SIG-M5 treated with dmso at 0.1 percent for 504 hours (cell line): ENCODE data around the gene UBE2E3.

Source experiments
- DNase-seq: peaks from one replicate; lab custom pipeline; 2025; ENCODE audit not compliant: unreplicated experiment; lab: John Stamatoyannopoulos, UW

The UBE2E3 gene

GRCh38 chr2:180980106-180980942 lies at the start of gene UBE2E3:
TSS of gene UBE2E3 (plus strand) at chr2:180980605. CDS start at chr2:180982043, 1,438 bp downstream.
- DNase-seq = peak; percentile 71

- no peak for DNase-seq
These were observed 48.6 kb upstream of the UBE2E3 start for GRCh38 chr2:180931841-180932240.

- no peak for DNase-seq
These were observed 47.1 kb upstream of the UBE2E3 start for GRCh38 chr2:180933332-180933731.

GRCh38 chr2:180934911-180935310 lies 45.5 kb upstream of the UBE2E3 start:
- no peak for DNase-seq

GRCh38 chr2:180937480-180937879 lies 42.9 kb upstream of the UBE2E3 start:
- DNase-seq = peak; percentile 12

- no peak for DNase-seq
These were observed 42.0 kb upstream of the UBE2E3 start for GRCh38 chr2:180938451-180938850.

GRCh38 chr2:180943275-180943674 lies 37.1 kb upstream of the UBE2E3 start:
- no peak for DNase-seq

- DNase-seq = no peak
These were observed 36.0 kb upstream of the UBE2E3 start for GRCh38 chr2:180944372-180944771.

- no peak for DNase-seq
These were observed 33.2 kb upstream of the UBE2E3 start for GRCh38 chr2:180947208-180947689.

GRCh38 chr2:180949896-180950295 lies 30.5 kb upstream of the UBE2E3 start:
- no peak for DNase-seq

GRCh38 chr2:180952082-180952481 lies 28.3 kb upstream of the UBE2E3 start:
- no peak for DNase-seq

- DNase-seq = no peak
These were observed 27.6 kb upstream of the UBE2E3 start for GRCh38 chr2:180952731-180953336.

- no peak for DNase-seq
These were observed 26.9 kb upstream of the UBE2E3 start for GRCh38 chr2:180953550-180953949.

- no peak for DNase-seq
These were observed 25.3 kb upstream of the UBE2E3 start for GRCh38 chr2:180955101-180955500.

GRCh38 chr2:180959787-180960186 lies 20.6 kb upstream of the UBE2E3 start:
- DNase-seq = no peak

- no peak for DNase-seq
These were observed 19.4 kb upstream of the UBE2E3 start for GRCh38 chr2:180960982-180961381.

GRCh38 chr2:180962727-180963314 lies 17.6 kb upstream of the UBE2E3 start:
- DNase-seq = no peak

- no peak for DNase-seq
These were observed 14.0 kb upstream of the UBE2E3 start for GRCh38 chr2:180966378-180966777.

- no peak for DNase-seq
These were observed 11.3 kb upstream of the UBE2E3 start for GRCh38 chr2:180969124-180969523.

- no peak for DNase-seq
These were observed 10.4 kb upstream of the UBE2E3 start for GRCh38 chr2:180970016-180970415.

- DNase-seq = no peak
These were observed 8.6 kb upstream of the UBE2E3 start for GRCh38 chr2:180971811-180972210.

GRCh38 chr2:180975585-180975984 lies 4.8 kb upstream of the UBE2E3 start:
- DNase-seq = no peak
